ENCODE results near the gene POLR2L.

Gene POLR2L

DNA sequence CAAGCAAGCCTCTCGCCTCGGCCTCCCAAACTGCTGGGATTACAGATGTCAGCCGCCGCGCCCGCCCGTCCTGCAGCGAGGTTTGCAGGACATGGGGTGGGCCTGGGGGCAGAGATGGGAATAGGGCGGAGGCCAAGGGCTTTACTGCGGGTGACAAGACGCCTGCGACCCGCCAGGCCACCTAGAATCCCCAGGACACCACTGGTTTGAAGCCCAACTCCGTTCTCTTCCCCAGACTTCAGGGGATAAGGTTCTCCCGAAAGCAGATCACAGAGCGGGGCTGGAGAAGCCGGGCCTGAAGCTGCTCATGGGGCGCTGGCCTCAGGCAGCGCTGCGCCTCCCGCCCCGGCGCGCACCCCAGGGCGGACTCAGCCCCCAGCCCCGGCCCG lies 354 bp downstream of the POLR2L start:
- intact Hi-C loops (cut with DNase I), result loop anchor here (10.0 kb wide), 1 partner anchor 133 kb away; no protein-coding TSS in a partner anchor
- DNase-seq, result no peak

DNA sequence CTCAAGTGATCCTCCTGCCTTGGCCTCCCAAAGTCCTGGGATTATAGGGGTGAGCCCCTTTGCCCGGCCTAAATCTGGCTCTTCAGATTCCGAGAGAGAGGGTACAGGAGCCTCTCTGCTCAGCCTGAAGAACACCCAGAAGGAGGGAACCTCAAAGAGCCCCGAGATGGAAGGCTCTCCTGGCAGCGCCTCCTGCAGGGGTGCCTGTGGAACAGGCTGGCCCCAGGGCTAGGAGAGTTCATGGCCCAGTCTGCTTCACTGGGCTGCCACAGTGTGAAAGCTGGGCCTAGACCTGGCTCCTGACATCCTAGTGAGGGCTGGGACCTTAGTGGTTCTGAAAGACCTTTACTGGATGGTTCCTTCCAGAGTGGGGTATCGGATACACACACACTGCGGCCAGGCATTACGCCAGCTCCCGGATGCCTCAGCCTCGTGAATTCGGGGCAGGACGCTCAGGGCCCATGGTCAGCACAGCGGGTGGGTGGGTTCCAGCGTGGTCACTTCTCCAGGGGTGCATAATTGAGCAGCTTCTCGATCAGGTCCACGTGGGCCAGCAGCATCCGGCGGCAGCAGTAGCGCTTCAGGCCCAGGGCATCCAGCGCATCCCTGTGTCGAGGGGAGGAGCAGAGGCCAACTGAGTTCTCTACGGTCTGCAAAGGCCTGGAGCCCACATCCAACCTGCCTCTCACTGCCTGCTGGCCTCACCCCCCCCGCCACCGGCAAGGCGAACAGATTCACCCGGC lies 2.3 kb downstream of the POLR2L start:
- intact Hi-C loops (cut with DNase I), result loop anchor here (10.0 kb wide), 1 partner anchor 135 kb away; no protein-coding TSS in a partner anchor

DNA sequence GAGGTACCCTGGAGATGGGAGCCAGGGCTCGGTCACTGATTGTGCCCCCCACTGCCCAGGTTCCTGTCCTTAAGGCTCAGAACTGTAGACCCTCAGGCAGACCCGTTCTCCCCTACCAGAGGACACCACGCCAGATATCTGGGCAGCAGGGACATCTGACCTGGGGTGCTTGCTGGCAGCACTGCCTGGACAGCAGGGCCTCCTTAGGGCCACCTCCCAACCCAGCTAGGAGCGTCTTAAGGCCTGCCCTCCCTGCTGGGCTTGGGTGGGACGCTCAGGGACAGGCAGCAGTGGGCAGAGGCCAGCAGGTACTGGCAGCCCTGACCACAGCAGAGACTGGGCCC lies 3.1 kb downstream of the POLR2L start:
- DNase-seq, result no peak
- intact Hi-C loops (cut with DNase I), result no loop called here

More for the DNA sequence above, 2.3 kb downstream of the POLR2L start:
- no peak for DNase-seq

DNA sequence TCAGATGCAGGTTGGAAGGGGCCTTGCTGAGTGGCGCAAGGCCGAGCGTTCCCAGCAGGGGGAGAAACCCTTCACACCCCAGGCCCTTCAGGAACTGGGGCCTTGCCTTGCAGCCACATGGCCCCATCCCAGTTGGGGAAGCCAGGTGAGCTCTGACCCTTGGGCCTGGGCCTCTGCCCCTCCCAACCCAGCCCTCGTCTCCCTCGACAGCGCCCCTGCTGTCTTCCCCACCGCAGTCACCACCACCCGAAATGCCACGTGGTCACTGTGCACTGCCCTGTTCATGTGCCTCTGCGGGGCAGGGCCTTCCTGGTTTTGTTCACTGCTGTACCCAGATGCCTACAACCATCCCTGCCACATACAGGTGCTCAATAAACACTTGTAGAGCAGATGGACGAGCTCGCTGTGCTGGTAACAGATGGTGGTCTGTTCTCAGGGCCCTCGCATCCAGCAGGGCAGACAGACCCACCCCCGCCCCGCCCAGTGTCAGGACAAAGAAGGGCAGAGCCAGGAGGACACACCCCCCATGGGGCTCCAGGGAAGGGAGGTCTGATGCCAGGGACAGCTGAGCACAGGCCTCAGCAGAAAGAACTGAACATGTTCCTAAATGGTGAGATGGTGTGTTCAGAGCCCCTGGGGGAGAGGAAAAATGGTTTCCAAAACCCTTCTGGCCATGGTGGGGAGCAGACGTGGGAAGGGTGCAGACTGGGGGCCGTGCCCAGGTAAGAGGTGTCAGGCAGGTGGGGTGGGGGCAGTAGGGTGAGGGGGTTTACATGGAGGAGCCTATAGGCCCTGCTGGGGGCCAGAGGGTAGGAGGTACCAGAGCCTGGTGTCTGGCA lies 3.7 kb downstream of the POLR2L start:
- DNase-seq, result no peak
- intact Hi-C loops (cut with DNase I), result no loop called here

DNA sequence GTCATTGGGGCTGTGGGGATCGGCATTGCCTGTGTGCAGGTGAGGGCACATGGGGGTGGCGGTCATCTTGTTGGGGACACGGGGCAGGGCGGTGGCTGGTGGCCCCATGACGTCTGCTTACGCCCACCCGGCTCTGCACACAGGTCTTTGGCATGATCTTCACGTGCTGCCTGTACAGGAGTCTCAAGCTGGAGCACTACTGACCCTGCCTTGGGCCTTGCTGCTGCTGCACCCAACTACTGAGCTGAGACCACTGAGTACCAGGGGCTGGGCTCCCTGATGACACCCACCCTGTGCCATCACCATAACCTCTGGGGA lies 4.4 kb downstream of the POLR2L start:
- intact Hi-C loops (cut with DNase I), result no loop called here

DNA sequence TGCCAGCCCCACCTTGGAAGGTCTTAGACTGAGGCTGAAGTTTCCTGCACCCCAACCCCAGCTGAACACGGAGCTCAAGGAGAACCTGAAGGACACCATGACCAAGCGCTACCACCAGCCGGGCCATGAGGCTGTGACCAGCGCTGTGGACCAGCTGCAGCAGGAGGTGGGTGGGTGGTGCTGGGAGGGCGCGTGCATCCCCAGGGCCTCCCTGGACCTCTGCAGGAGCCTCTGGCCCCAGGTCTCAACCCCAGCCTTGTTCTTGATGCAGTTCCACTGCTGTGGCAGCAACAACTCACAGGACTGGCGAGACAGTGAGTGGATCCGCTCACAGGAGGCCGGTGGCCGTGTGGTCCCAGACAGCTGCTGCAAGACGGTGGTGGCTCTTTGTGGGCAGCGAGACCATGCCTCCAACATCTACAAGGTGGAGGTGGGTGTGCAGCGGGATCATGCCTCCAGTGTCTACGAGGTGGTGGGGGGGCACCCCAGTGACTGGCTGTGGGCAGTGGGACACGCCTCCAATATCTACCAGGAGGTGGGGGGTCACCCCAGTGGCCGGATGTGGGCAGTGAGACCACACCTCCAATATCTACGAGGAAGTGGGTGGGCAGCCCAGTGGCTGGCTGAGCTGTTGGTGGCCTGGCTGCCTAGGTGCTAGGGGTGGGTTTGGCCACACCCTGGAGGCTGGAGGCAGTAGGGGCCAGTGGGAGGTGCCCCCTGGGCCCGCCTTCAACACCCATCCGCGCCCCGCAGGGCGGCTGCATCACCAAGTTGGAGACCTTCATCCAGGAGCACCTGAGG lies 4.9 kb downstream of the POLR2L start:
- no peak for DNase-seq
- intact Hi-C loops (cut with DNase I), result no loop called here

More for the DNA sequence above, 4.4 kb downstream of the POLR2L start:
- DNase-seq, result no peak

DNA sequence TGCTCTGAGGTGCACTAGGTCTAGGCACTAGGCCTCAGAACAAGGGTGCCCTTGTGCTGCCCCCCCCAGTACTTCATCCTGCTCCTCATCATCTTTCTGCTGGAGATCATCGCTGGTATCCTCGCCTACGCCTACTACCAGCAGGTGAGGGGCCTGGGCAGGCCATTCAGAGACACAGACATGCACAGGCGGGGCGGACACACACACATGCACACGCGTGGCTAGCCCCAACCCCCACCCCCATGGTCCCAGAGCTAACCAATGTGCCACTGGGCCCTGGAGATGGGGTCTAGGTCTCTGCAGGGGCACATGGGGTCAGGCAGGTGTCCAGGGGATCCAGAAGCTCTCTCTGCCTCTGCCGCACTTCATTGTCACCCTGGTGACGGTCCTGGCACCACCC lies 5.6 kb downstream of the POLR2L start:
- no peak for DNase-seq
- intact Hi-C loops (cut with DNase I), result no loop called here

DNA sequence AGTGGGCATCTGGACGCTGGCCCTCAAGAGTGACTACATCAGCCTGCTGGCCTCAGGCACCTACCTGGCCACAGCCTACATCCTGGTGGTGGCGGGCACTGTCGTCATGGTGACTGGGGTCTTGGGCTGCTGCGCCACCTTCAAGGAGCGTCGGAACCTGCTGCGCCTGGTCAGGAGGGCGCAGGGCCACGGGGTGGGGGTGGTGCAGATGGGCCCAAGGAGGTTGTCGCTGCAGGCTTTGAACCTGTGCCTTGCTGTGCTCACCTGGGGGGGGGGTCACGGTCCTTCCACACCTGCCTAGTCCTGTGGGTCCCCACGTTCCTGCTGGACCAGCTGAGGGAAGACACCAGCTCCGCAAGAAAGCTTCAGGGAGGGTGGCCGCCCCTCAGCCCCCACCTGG lies 6.1 kb downstream of the POLR2L start:
- DNase-seq, result no peak
- intact Hi-C loops (cut with DNase I), result no loop called here

DNA sequence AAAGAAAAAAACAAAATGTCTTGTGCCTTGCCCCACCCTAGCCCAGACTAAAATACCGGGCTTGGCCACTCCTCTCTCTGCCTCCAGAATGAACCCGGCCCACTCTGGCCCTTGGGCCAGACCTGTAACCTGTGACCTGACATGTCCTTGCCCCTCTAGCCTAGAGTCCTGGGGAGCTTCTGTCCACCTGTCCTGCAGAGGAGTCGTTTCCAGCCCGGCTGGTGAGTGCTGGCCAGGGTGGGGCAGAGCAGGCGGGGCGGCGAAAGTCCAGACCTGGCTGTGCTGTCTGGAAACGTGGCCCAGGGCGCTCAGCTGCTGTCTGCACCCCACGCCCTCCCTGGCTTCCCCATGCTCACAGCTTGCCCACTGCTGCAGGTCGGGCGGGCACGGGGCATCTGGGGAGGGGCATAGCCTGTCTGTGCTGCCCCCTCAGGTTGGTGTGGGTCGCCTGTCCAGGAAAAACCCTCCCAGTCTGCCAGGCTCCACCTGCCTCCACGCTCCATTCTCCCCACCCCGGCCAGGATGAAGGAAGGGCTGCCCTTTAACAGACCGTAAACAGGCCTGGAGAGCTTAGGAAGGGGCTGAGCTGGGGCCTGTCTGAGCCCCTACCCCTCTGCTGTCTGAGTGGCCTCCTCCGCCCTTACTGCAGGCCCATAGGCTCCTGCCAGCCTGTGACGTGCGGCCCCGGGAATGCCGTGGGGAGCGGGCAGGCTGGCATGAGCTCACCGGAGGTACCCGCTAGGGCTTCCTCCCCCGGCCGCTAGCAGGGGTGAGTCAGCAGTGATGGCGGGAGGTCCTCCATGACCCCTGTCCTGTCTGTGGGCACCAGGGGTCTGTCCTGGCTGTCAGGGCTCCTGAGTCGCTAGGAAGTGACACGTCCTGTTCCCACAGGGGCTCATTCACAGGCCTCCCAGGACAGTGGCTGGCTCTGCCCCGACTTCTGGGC lies 7.7 kb downstream of the POLR2L start:
- peak in 2 of 10 donors; percentile 65 to 92 for DNase-seq
- intact Hi-C loops (cut with DNase I), result no loop called here

DNA sequence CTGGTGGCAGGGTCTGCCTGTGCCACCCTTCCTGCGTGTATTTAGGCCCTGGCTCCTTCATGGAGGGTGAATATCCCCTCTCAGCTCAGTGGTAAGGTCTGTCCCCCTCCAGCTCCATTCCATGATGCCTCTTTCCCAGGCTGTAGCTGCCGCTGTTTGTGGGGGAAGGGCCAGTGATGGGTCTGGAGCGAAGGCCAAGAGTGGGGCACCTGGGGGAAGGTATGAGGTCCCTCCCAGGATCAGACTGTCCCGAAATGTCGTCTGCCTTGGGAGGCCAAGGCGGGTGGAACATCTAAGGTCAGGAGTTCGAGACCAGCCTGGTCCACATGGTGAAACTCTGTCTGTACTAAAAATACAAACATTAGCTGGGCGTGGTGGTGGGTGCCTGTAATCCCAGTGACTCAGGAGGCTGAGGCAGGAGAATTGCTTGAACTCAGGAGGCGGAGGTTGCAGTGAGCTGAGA lies 8.4 kb downstream of the POLR2L start:
- intact Hi-C loops (cut with DNase I), result no loop called here
- DNase-seq, result no peak

DNA sequence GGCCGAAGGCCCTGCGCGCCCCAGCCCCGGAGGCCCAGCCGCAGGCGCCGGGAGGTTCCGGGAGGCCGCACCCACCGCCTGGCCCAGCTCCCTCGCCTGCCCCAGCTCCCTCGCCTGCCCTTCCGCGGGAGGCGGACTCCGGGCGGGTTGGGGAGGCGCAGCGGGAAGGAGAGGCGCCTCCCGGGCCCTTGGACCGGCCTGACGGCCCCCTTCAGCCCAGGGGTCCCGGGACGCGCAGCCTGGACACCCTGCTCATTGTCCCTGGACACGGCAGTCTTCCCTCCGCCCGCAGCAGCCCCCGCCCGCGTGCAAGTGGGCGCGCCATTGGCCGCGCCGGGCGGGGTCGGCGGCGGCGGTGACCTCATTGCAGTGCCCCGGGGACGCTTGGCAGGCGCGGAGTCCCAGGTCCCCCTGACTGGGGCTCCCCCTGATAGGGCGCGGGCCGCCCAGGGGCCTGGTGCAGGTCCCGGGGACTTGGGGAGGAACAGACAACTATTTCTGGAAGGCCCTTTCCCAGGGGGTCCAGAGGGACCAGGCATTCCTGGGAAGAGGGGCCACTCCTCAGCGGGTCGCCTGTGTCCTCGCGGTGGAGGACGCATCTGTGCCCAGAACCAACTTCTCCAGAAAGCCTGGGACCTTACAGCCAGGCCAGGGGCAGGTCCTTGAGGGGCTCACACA lies 9.1 kb downstream of the POLR2L start:
- DNase-seq, result no peak
- intact Hi-C loops (cut with DNase I), result no loop called here

DNA sequence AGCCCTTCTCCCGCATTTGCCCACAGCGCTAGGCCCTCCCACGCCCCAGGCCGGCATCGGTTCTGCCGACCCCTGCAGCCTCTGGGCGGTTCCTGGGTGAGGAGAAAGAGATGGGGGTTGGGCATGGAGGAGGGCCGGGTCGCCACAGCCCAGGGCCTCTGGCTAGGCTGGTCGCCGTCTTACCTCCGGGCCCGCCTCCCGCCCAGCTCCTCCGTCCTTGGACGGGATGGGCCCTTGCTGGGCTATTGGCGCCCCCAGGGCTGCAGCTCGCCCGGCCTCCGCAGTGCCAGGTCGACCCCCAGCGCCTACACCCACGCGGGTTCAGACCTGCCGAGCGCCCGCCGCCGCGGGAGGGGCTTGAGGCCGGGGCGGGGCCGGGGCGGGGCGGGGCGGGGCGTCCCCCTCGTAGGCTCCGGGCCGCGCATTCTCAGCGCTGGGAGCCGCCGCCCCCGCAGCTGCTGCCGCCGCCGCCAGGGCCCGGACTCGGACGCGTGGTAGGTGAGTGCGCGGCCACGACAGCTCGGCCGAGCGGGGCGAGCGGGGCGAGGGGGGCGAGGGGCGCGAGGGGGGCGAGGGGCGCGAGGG lies 9.7 kb downstream of the POLR2L start, which contains the start of gene CD151:
Gene CD151 (plus strand): TSS at position 424 of the 585 bp plus-strand sequence. CDS start 3,118 bp downstream, outside the sequence.
- intact Hi-C loops (cut with DNase I), result no loop called here
- DNase-seq, result no peak

DNA sequence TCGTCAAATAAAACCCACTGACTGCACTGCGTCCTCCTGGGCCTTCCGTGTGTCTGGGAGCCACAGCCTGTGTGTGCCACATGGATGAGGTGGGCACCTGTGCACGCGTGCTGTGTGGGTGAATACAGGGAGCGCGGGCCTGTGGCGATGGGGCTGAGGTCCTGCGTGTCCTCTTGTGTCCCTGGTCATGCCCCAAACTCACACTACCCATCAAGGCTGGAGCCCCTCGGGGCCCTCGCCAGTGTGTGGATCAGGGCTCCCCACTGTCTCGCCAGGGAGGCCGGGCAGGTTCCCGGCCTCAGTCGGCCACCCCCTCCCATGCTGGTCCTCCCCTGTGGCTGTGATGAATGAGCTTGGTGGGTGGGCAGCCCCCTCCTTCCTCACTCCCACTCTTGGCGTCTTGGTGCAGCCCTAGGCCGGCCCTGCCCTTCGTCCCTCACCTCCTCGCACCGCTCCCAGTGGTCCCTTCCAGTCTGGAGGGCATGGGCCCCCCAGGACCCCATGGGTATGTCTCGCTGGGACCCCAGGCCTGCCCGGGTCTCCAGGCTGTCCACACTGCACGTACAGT lies 10.3 kb downstream of the POLR2L start:
- intact Hi-C loops (cut with DNase I), result no loop called here
- no peak for DNase-seq

DNA sequence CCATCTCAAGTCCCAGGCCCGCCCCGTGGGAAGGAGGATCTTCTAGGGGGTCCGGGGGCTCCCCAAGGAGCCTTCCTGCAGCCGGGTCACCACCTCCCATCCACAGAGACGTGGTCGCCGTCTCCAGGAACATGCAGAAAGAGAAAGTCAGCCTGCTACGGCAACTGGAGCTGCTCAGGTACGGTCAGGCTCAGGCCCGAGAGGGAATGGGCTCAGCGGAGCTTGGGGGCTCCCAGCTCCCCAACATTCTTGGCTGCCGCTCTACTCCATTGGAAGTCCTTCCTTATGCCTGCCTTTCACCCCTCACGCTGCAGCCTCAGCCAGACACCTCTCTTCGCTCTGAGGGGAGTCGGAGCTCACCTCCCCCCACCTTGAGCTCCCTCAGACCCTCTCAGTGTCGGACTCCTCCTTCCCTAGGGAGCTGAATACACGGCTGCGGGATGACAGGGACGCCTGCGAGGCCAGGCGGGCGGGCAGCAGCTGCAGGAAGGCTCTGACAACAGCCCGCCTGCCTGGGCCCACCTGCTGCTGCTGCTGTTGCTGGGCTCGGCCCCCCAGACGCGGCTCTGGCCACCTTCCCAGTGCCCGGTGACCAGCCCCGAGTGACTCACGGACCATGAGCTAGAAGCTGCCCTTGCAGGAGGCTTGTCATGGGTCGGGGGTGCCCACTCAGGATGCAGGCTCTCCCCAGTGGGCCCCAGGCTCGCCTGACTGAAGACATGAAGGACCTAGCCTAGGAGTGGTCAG lies 11.0 kb downstream of the POLR2L start:
- DNase-seq, result no peak
- intact Hi-C loops (cut with DNase I), result no loop called here

DNA sequence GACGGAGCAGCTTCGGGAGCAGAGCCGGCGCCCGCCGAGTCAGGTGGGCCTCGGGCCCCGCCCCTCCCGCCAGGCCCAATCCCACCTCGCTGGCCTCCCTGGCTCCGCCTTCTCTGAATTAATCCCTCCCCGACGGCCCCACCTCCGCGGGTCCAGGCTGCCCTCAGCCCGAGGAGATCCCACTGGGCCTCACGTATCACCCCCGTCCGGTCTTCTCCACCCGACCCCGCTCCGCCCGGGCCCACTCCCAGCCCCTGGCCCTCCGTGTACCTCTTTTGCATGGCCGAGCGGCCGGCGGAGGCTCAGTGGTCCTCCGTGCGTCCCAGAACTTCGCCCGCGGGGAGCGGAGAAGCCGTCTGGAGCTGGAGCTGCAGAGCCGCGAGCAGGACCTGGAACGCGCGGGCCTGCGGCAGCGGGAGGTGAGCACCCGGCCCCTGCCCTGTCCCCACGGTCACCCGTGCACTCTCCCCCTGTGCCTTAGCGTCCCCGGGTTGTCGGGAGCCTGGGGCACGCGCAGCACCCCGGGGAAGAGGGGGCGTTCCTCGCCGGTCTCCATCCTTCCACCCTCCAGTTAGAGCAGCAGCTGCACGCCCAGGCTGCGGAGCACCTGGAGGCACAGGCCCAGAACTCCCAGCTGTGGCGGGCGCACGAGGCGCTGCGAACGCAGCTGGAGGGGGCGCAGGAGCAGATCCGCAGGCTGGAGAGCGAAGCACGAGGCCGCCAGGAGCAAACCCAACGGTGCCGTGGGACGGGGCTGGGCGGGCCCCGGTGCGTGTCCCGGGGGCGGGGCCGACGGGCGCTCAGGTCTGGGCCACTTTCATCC lies 11.8 kb downstream of the POLR2L start:
- DNase-seq, result peak in 1 of 10 donors; percentile 53
- intact Hi-C loops (cut with DNase I), result no loop called here

DNA sequence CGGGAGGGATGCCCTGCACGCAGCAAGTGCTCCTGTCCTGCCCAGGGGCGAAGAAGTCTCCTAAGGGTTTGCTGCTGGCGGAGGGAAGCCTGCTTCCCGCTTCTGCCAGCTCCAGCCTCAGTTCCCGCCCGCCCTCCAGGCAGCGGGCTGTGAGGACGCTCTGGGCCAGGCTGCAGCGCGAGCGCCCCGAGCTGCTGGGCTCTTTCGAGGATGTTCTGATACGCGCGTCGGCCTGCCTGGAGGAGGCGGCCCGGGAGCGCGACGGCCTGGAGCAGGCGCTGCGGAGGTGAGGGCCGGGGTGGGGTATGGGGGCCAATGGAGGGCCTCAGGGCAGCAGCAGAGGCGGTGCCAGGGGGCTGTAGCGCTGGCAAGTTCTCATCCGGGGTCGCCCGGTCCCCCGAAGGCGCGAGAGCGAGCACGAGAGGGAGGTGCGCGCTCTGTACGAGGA lies 12.5 kb downstream of the POLR2L start:
- no peak for DNase-seq
- intact Hi-C loops (cut with DNase I), result no loop called here

Data from posterior cingulate gyrus (tissue), 11 donors.